ENCODE data around the gene OSM.

Gene OSM

DNA sequence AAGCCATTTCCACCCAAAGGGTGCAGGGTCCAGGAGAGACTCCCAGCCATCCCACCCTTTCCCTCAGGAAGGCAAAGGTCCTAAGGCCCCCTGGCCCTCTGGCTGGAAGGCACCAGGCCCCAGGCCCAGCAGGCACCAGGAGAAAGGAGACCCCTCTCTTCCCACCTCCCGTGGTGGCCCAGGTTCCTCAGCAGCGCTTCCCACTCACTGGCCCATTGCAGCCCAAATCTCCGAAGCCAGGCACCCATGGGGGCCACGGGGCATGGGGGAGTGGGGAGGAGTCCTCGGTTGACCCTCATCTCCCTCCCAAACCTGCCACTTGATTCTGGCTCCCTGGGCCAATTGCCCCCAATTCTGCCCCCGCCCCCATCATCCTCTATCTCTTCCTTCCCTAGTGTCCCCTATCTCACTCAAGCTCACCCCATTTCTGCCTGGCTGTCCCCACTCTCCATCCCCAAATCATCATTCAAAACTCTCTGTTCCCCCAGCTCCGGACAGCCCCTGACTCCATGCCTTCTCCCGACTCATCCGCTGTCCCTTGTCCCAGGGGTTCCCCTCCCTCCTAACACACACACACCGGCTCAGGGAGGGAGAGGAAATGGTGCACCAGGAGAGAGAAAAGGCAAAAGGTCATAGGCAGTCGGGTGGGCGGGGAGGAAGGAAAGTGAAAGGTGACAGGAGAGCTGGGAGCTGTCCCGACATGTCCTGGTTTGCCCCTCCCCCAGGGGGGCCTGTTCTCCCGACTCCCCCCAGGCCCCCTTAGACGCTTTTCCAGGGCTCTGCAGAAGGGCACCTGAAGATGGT lies 21.3 kb downstream of the OSM start:
- ChIA-PET CTCF (interaction anchor here (0.6 to 1.2 kb wide), 3 partner anchors 11 to 19 kb away, joined by 3 to 4 read pairs (median 3); no protein-coding TSS in a partner anchor), POLR2A (interaction anchor here (0.6 kb wide), 1 partner anchor 424 kb away, joined by 3 read pairs; no protein-coding TSS in a partner anchor)
- no peak for TF ChIP-seq CTCF (IDR thresholded peaks at IDR 0.05; ENCODE audit: control extremely low read depth, extremely low read depth, low read depth, missing control alignments)
- DNase-seq (ENCODE audit: extremely low spot score), result no peak

GRCh38 chr22:30244641-30245040 lies 22.0 kb downstream of the OSM start:
- POLR2A ChIA-PET, result no interaction called here
- DNase-seq (ENCODE audit: extremely low spot score), result no peak
- CTCF ChIA-PET, result interaction anchor here (0.6 to 1.5 kb wide), 2 partner anchors 11 to 125 kb away, joined by 3 read pairs; no protein-coding TSS in a partner anchor
- no peak for TF ChIP-seq CTCF (IDR thresholded peaks at IDR 0.05; ENCODE audit: control extremely low read depth, extremely low read depth, low read depth, missing control alignments)

DNA sequence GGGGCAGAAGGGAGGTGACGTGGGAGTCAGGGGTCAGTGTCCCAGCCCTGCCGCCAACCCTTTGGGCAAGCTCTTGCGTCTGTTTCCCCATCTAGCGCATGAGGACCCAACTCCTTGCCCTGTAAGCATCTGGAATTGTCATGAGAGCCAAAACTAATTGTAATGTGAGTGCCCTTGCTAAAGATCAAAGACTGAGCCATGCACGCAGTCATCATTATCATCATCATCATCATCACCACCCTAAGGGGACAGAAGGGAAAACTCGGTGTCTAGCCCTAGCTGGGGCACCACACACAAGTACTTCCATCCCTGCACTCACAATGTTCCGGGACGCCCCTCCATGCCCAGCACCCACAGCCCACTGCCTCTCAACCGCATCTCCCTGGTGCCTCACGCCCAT lies 22.6 kb downstream of the OSM start:
- TF ChIP-seq CTCF (IDR thresholded peaks at IDR 0.05; ENCODE audit: control extremely low read depth, extremely low read depth, low read depth, missing control alignments), result no peak
- ChIA-PET CTCF (interaction anchor here (0.8 to 2.1 kb wide), 5 partner anchors 12 to 125 kb away, joined by 3 to 5 read pairs (median 4); no protein-coding TSS in a partner anchor), POLR2A (no interaction called here)
- DNase-seq (ENCODE audit: extremely low spot score), result no peak

GRCh38 chr22:30243661-30244060 lies 23.0 kb downstream of the OSM start:
- ChIA-PET POLR2A (no interaction called here), CTCF (interaction anchor here (0.8 to 2.1 kb wide), 6 partner anchors 12 to 136 kb away, joined by 3 to 5 read pairs (median 4); no protein-coding TSS in a partner anchor)
- DNase-seq (ENCODE audit: extremely low spot score), result no peak
- TF ChIP-seq CTCF (IDR thresholded peaks at IDR 0.05; ENCODE audit: control extremely low read depth, extremely low read depth, low read depth, missing control alignments), result no peak

GRCh38 chr22:30241576-30242371 lies 24.9 kb downstream of the OSM start:
- TF ChIP-seq CTCF (IDR thresholded peaks at IDR 0.05; ENCODE audit: control extremely low read depth, extremely low read depth, low read depth, missing control alignments), result no peak
- DNase-seq (ENCODE audit: extremely low spot score), result no peak
- CTCF ChIA-PET, result interaction anchor here (1.1 kb wide), 1 partner anchor 146 kb away, joined by 3 read pairs; no protein-coding TSS in a partner anchor
- POLR2A ChIA-PET, result no interaction called here

Measured in GM10248 (cell line).